ENCODE measurements around the gene CEACAM8. TPM values are rescaled to one million over a fixed set of nuclear protein-coding genes. Genes with fewer than 3 reads are reported as not detected.

The CEACAM8 gene
- total RNA-seq, 1 donor from 2014 or later: 0.52 TPM

Other genes starting within 250 kb of the CEACAM8 start
- gene CNFN, start 204.6 kb downstream of the CEACAM8 start, total RNA-seq: not detected
- 8.9 TPM for gene LIPE, start 167.5 kb downstream of the CEACAM8 start, total RNA-seq
- not detected for gene CXCL17, start 152.0 kb downstream of the CEACAM8 start, total RNA-seq
- gene CEACAM1, start 66.4 kb downstream of the CEACAM8 start, total RNA-seq: 0.52 TPM
- gene PSG3, start 145.6 kb upstream of the CEACAM8 start, total RNA-seq: not detected
- gene PSG8, start 170.8 kb upstream of the CEACAM8 start, total RNA-seq: not detected

Measured in skeletal muscle tissue (tissue), 1 donor.